Stimulated activated CD8-positive, alpha-beta memory T cell treated with anti-CD3 and anti-CD28 coated beads, Interleukin-4, amount 100 ng/mL, for 1 hour (primary cell): ENCODE measurements around the gene MOB3A.

Experiments
- DNase-seq, 2 donors: peaks; one replicate each; pipeline ENCODE4 v3.0.0-alpha.2; 2020; ENCODE audit warnings: low read depth in 2 of 2, low spot score in 1 of 2

The MOB3A gene

GRCh38 chr19:2059422-2060201, 36.5 kb downstream of the MOB3A start:
- no peak for DNase-seq

DNA sequence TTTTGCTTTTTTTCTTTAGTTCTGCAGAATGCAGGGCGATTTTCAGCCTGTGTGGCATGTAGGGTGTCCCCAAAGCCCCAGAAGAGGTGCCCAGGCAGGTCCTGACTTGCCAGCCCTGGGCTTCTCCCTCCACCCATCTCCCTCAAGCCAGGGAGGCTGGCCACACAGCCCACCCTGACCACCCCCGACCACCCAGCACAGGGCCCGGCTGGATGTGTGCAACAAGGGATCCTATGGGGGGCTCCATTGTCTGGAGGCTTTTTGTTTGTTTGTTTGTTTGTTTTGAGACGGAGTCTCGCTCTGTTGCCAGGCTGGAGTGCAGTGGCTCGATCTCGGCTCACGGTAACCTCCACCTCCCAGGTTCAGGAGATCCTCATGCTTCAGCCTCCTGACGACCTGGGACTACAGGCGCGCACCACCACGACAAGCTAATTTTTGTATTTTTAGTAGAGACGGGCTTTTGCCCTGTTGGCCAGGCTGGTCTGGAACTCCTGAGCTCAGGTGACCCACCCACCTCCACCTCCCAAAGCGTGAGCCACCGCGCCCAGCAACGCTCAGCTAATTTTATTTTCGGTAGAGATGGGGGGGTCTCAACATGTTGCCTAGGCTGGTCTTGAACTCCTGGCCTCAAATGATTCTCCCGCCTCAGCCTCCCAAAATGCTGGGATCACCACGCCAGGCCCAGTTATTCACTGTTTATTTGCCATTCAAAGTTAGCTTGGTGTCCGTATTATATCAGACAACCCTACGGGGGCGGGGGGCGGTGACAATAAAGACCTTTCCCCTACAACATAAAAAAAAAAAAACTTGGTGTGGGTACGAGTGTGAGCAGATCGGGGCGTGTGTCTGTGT, 37.3 kb downstream of the MOB3A start:
- no peak for DNase-seq

DNA sequence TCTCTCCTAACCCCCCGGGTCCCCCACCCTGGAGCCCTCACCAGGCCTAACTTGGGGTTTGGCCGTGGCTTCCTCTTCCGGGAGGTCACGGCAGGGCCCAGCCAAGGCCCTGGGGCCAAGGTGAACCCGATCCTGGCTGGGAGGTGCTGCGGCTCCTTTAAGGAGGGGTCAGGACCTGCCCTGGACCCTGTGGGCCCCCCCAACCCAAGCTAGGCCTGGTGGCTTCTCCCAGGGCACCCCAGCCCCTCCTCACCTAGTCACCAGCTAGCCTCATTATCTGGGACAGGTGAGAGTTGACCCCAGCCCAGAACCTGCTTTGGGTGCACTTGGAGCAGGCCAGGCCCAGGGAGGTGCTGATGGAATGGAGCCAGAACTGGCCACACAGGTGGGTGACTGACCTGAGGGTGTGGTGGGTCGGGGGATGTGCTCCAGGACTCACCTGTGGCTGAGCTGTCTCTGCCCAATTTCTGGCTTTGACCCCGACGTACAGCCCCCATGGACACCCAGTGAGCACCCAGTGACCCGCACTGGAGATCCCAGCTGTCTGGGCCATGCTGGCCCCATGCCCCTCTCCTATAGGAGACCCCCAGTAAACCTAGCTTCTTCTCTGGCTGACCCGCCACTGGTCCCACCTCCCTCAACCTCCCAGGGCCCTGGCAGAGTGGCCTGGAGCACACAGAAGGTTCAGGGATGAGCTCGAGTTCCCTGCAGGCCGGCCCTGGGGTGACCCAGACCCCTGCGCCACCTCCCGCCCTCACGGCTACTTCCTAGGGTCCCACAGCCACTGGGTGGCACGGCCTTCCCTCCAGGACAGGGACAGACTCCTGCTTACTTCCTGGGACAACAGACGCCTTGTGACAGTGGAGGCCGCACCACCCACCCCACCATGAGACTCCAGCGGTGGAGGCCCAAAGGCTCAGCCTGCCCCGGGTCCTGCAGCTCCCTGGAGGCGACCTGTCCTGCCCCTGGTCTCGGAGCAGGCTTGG, 38.3 kb downstream of the MOB3A start:
- no peak for DNase-seq

GRCh38 chr19:2056837-2057192, 39.3 kb downstream of the MOB3A start:
- no peak for DNase-seq

DNA sequence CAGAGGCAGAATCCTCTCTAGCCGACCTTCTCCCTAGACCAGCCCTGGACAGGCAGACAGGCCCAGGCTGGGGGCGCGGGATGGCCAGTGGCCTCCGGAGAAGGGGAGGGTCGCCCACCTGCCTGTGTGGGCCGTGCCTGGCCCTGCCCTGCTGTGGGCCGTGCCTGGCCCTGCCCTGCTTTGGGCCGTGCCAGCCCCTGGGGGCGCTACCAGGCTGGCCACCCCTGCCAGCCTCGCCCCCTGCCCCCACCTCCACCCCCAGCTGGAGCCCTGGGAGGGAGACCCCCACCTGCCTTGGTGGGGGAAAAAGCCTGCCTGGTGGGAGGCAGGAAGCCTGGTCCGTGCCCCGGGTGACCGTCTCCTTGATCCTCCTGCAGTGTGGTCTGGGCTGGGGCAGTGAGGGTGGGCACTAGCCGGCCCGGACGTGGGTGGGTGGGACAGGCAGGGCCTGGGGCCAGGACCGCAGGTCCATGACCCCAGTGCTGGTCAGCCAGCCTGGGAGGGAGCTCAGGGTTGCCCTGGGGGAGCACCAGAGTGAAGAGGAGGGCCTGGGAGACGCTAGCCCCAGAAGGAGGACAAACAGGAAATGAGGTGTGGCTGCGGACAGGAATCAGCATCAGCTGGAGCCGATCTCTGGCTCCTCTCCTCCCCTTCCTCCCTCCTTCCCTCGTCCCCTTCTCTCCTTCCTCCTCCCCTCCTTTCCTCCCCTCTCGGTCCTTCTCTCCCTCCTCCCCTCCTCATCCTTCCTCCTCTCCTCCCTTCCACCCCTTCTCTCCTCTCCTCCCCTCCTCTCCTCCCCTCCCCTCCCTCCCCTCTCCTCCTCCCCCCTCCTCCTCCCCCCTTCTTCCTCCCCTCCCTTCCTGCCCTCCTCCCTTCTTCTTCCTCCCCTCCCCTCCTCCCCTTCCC, 39.9 kb downstream of the MOB3A start:
- DNase-seq: no peak

- no peak for DNase-seq
Measured at GRCh38 chr19:2054763-2055162, 41.4 kb downstream of the MOB3A start.

DNA sequence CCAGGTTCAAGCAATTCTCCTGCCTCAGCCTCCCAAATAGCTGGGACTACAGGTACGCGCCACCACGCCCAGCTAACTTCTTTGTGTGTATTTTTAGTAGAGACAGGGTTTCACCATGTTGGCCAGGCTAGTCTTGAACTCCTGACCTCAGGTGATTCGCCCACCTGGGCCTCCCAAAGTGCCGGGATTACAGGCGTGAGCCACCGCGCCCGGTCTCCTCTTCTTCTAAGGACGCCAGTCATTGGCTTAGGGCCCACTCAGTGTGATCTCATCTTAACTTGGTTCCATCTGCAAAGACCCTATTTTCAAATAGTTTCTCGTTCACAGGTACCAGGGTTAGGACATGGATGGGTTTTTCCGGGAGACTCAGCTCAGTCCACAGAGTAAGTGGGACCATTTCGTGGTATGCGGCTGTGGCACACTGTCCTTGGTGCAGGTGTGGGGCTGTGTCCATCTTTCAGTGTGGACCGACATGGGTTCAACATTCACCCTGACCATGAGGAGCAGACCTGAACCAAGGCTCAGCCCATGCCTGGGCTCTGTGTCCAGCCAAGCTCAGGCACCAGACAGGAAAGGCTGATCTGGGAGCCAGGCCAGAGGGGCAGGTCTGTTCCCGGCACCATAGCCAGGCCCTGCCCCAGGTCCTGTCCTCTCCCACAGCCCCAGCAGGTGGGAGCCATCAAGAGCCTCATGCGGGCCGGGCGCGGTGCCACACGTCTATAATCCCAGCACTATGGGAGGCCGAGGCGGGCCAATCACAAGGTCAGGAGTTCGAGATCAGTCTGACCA, 42.3 kb downstream of the MOB3A start:
- DNase-seq: no peak

DNA sequence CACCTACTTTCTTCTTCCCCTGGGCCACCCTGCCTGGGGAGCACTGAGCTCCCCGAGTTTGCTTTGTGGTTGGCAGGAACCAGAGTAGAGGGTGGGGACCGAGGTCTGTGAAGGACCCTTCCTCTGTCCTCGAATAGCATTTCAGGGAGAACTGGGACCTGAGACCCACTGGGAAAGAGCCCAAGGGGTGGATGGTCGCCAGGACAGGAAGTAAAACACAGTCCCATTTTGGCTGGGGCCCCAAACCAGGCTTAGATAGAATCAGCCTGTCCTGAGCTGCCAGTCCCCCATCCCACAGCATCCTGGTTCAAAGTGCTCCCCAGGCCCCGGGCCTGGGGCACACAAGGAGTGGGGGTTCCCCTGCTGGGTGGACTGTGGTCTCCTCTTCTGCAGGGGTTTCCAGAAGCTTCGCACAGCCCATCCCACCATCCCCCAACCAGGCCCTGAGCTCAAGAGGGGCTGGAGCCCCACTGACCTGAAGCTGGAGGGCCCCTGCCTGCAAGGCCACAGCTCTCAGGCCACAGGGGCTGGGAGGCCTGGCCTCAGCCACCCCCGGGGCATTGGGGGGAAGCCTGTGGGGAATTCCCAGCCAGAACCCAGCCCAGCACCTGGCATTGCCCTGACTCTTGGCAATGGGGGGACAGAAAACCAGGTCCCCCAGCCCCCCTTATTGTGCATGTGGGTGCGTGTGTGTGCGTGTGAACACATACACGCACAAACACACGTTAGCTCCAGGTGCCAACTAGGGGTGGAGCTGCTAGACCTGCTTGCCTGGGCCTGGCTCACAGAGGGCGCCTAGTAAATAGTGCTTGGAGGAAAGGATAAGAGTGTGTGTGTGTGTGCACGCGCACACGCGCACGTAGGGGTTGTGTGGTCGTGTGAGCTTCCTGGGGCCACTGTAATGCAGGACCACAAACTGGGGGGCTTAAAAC, 44.1 kb downstream of the MOB3A start:
- DNase-seq: no peak

GRCh38 chr19:2050991-2051772, 44.9 kb downstream of the MOB3A start, which contains the start of gene MKNK2:
TSS of gene MKNK2 (minus strand) at chr19:2051244. CDS start at chr19:2050851, 393 bp downstream.
- peak; percentile 94 for DNase-seq

- DNase-seq: no peak
Measured at GRCh38 chr19:2050349-2050990, 45.7 kb downstream of the MOB3A start.

DNA sequence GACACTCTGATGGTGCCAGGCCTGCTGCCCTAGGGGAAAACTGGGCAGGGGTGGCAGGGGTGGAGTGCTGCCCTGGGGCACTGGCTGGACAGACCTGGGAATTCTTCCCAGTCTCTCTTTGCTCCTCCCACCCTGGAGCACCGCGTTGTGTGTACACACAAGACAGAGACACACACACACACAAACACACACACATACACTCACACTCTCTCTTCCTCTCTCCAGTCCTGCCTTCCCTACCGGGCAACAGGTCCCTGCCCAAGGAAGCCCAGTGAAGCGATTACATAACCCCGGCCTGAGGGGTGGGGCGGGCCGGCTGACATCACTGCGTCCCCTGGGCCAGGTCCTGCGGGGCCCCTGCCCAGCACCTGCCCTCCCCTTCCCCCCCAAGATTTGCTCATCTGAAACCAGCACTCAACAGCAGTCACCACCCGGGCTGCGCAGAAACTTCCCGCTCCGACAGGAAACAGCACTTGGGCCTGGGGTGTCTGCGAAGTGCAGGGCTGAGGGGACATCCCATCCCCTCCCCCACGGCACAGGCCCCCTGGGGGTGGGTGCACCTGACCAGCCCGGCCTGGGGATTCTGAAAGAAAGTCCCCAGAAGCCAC, 46.3 kb downstream of the MOB3A start:
- peak in 1 of 2 donors; percentile 46 for DNase-seq

DNA sequence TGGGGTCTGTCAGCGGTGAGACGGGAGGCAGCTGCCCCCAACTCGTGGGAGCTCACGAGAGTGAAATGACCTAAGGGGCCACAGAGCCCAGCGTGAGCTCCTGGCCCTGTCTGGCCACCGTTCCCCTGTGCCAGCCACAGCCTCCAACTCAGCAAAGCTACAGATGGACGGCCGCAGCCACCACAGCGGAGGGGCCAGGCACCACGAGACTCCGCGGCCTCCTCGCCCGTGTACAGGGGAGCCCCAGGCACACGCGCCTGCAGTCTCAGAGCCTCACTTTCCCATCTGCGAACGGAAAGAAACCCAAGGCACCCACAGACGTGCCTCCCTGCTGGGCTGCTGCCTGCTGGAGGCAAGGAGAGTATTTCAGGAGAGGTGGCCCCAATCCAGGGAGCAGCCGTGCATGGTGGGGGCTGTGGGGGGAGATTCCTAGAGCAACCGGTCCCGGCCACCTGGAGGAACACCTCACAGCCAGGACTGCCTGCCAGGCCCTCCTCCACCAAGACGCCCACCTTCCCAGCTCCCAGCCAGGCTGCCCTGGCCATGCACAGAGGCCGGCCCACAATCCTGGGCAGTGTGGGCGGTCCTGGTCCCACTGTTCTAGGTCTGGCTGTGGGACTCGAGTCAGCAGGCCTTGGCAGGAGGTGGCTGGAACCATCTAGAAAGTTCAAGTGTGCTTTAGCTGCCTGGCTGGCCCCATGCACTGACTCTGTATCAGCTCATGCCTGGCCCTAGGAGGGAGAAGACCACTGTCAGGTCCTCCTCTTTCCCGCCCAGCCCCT, 47.0 kb downstream of the MOB3A start:
- no peak for DNase-seq

GRCh38 chr19:2048104-2048958, 47.8 kb downstream of the MOB3A start:
- DNase-seq: no peak

GRCh38 chr19:2047449-2048103, 48.5 kb downstream of the MOB3A start:
- no peak for DNase-seq
